GM19035 (cell line): ENCODE results near the gene DKK3.

Experiments
- ATAC-seq: cut with Tn5 transposase; IDR thresholded peaks from one replicate; pipeline ENCODE4 v1.9.1; 2021; ENCODE audit not compliant: unreplicated experiment

The DKK3 gene

GRCh38 chr11:11946878-11947277 lies 61.5 kb downstream of the DKK3 start:
- ATAC-seq, result no peak

DNA sequence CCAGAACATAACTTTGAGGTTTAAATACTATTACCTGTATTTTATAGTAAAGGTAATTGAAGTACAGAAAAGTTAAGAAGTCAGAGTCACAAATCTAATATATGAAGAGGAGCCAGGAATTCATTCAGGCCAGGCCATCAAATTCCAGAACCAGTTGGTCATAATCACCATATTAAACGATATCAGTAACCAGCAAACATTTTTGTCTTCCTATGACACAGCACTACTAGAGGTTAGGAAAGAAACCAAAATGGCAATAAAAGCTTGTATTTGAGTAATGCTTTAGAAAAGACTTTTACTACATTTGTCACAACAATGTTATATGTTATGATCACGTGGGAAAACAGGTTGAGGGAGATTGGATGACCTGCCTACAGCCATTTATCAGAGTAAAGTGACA lies 62.2 kb downstream of the DKK3 start:
- no peak for ATAC-seq

- no peak for ATAC-seq
Observed at GRCh38 chr11:11944444-11944843, 64.0 kb downstream of the DKK3 start.

GRCh38 chr11:11942668-11943067 lies 65.8 kb downstream of the DKK3 start:
- no peak for ATAC-seq

GRCh38 chr11:11940551-11940950 lies 67.9 kb downstream of the DKK3 start:
- no peak for ATAC-seq

- no peak for ATAC-seq
Observed at GRCh38 chr11:11937957-11938356, 70.5 kb downstream of the DKK3 start.

GRCh38 chr11:11937433-11937832 lies 71.0 kb downstream of the DKK3 start:
- no peak for ATAC-seq

DNA sequence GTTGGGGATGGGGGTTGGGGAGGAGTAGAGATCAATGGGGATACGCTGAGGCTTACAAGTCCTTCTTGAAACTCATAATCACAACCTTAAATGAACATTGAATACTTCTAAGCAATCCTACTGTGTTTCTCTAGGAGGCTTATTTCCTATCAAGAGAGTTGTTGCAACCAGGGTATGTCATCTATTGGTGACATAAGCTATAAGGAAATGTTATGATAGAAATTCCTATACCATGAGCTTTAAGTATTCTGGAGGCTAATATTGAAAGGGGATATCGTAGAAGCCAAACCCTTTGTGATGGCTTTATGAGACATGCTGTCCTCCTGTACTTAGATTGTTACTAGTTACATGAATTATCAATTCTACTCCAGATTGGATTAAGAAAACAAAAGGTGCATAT lies 72.9 kb downstream of the DKK3 start:
- no peak for ATAC-seq

DNA sequence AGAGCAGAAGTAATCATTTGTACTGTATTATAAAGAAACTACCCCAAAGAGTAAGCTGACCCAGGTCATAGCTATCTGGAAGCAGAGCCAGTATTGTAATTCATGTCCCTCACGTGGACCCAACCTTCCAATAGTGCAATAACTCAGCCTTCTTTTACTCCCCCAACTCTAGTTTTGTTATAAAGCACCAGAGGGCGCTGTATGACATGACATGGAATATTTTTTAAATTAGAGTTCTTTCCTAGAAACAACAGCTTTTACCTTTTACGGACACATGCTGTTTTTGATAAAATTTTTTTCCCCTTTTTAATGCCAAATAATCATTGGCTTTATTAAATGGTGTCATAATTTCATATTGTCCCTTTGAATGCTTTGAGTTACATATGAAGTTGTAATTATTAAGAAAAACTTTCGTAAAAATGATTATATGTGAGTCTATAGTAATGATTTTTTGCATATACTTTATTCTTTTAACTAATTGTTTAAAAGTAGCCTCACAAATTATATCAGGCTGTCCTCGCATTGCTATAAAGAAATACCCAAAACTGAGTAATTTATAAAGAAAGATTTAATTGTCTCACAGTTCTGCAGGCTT lies 76.9 kb downstream of the DKK3 start:
- no peak for ATAC-seq

DNA sequence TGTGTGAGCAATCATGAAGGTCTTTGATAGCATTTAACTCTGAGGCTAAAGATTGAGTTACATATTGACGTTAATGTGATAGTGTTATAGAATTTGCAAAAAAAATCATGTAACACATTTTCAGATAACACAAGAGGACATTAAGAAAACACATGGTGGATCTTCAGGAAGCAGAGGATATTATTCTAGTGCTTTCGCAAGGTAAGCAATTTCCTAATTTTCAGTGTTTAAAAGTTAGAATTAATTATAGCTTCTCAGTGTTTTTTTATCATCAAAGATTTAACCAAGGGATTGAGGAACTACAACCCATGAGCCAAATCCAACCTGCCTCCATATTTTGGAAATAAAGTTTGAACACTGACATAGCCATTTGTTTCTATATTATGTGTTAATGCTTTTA lies 78.5 kb downstream of the DKK3 start:
- ATAC-seq, result no peak

DNA sequence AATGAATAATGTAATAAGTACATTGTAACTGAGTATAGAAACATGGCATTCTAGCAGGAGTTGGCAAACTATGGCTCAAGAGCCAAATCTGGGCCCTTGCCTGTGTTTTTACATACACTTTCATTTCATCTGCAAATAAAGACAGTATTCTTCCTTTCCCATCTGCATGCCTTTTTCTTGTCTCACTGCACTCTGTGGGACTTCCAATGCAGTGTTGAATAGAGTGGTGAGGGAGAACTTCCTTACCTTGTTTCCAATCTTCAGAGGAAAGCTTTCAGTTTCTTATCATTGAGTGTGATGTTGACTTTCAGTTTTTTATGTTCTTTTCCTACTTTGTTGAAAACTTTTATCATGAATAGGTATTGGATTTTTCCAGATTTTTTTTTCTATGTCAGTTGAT lies 84.6 kb downstream of the DKK3 start:
- ATAC-seq, result no peak

DNA sequence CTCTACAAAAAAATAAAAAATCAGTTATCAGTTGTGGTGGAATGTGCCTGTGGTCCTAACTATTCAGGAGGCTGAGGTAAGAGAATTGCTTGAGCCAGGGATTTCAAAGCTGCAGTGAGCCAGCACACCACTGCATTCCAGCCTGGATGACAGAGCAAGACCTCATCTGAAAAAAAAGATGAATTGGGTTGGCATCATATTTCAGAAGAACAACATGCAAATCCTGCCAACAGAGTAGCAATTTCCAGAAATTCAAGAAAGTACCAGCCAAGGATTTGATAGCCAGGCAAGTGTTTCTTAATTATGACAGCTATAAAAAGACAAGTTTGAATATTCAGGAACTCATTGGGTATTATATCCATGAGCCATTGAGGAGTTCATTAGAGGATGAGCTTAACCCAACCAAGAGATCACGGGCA lies 91.4 kb downstream of the DKK3 start:
- no peak for ATAC-seq

DNA sequence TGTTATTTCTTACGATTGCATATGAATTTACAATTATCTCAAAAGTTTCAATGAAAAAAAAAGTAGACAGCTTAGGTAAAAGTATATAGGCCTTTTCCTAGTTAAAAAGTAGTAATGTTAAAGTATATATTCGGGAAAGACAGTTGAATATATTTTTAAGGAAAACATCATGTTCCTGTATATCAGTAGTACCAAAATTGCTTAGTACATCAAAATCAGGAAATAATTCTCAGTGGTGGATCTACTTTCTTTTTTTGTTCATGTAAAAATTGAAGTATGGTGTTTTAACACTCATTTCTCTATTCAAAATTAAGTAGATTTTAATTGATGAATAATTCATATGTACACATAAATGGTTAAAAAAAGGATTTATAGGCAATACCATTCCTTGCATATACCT lies 92.8 kb downstream of the DKK3 start:
- no peak for ATAC-seq

- no peak for ATAC-seq
Observed at GRCh38 chr11:11913395-11913794, 95.0 kb downstream of the DKK3 start.
